ENCODE results near the gene RASGRF1.

Gene RASGRF1

DNA sequence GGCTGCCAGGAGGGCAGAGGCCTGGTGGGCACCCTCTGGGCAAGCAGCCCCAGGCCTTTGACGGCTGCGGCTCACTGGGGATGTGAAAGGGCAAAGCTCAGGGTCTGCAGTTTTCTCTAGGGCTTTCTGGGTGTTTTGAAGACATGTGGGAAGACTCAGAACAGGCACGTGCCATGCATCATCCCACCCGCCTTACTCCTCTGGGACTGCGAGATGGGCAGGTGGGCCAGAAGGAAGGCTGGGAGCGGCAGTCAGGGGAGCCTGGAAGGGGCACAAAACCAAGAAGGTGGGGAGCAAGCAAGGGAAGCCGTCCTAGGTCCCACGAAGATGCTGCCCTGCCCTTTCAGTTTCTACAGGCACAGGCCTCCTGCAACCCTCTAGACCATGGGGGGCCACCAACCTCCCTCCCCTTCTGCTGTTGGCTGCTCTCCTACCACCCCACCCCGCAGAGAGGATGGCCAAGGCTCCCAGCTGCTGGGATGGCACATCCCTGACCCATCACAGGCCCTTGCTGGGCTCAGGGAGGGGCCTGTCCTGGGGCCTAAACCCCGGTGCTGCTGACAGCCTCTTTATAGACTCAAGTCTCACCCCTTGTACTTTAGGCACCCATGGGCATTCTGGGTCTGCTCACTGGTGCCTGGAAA lies 73.9 kb downstream of the RASGRF1 start:
- ATAC-seq = no peak

DNA sequence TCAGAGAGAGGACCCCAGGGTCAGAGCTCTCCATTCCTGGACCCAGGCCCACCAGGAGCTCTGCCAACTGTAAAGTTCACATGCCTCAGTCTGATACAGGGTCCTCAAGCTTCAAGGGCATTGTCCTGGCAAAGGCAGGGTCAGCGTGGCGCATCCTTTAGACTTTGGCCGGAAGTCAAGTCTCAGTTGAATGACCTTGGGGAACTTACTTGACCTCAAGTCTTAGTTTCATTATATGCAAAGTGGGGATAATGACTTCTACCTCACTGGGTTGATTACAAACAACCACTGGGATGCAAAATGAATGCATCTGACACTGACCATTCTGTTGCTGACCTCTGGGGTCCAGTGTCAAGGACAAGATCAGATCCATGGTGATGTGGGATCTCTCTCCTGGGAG lies 75.2 kb downstream of the RASGRF1 start:
- no peak for TF ChIP-seq ESRRG (CRISPR knock-in tag; IDR thresholded peaks at IDR 0.05)
- no peak for TF ChIP-seq ZFP30 (CRISPR knock-in tag; IDR thresholded peaks at IDR 0.05)
- TF ChIP-seq ZC3H10 (CRISPR knock-in tag; IDR thresholded peaks at IDR 0.05) = no peak
- TF ChIP-seq, protein P1, sequence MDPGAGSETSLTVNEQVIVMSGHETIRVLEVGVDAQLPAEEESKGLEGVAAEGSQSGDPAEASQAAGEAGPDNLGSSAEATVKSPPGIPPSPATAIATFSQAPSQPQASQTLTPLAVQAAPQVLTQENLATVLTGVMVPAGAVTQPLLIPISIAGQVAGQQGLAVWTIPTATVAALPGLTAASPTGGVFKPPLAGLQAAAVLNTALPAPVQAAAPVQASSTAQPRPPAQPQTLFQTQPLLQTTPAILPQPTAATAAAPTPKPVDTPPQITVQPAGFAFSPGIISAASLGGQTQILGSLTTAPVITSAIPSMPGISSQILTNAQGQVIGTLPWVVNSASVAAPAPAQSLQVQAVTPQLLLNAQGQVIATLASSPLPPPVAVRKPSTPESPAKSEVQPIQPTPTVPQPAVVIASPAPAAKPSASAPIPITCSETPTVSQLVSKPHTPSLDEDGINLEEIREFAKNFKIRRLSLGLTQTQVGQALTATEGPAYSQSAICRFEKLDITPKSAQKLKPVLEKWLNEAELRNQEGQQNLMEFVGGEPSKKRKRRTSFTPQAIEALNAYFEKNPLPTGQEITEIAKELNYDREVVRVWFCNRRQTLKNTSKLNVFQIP (CRISPR knock-in tag; IDR thresholded peaks at IDR 0.05; ENCODE audit: borderline replicate concordance, low read depth) = no peak
- no peak for TF ChIP-seq CSDC2 (CRISPR knock-in tag; IDR thresholded peaks at IDR 0.05)
- TF ChIP-seq SNAI2 (CRISPR knock-in tag; IDR thresholded peaks at IDR 0.05) = no peak
- TF ChIP-seq OSR1 (CRISPR knock-in tag; IDR thresholded peaks at IDR 0.05) = no peak
- TF ChIP-seq ZFP3 (CRISPR knock-in tag; IDR thresholded peaks at IDR 0.05) = no peak
- TF ChIP-seq, protein P2, sequence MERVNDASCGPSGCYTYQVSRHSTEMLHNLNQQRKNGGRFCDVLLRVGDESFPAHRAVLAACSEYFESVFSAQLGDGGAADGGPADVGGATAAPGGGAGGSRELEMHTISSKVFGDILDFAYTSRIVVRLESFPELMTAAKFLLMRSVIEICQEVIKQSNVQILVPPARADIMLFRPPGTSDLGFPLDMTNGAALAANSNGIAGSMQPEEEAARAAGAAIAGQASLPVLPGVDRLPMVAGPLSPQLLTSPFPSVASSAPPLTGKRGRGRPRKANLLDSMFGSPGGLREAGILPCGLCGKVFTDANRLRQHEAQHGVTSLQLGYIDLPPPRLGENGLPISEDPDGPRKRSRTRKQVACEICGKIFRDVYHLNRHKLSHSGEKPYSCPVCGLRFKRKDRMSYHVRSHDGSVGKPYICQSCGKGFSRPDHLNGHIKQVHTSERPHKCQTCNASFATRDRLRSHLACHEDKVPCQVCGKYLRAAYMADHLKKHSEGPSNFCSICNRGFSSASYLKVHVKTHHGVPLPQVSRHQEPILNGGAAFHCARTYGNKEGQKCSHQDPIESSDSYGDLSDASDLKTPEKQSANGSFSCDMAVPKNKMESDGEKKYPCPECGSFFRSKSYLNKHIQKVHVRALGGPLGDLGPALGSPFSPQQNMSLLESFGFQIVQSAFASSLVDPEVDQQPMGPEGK (CRISPR knock-in tag; IDR thresholded peaks at IDR 0.05; ENCODE audit: borderline replicate concordance) = no peak
- TF ChIP-seq BACH2 (CRISPR knock-in tag; IDR thresholded peaks at IDR 0.05; ENCODE audit: borderline replicate concordance) = no peak
- TF ChIP-seq TCF4 (CRISPR knock-in tag; IDR thresholded peaks at IDR 0.05; ENCODE audit: borderline replicate concordance) = no peak
- no peak for TF ChIP-seq RARB (CRISPR knock-in tag; IDR thresholded peaks at IDR 0.05)
- no peak for TF ChIP-seq PPARA (CRISPR knock-in tag; IDR thresholded peaks at IDR 0.05; ENCODE audit: borderline replicate concordance)
- no peak for TF ChIP-seq ISL1 (CRISPR knock-in tag; IDR thresholded peaks at IDR 0.05)
- no peak for TF ChIP-seq ARNTL (CRISPR knock-in tag; IDR thresholded peaks at IDR 0.05; ENCODE audit: borderline replicate concordance, low read depth)
- TF ChIP-seq ZNF8 (CRISPR knock-in tag; IDR thresholded peaks at IDR 0.05) = no peak
- no peak for TF ChIP-seq TOX (CRISPR knock-in tag; IDR thresholded peaks at IDR 0.05; ENCODE audit: borderline replicate concordance)
- TF ChIP-seq GLIS3 (CRISPR knock-in tag; IDR thresholded peaks at IDR 0.05) = no peak
- no peak for TF ChIP-seq ZNF70 (CRISPR knock-in tag; IDR thresholded peaks at IDR 0.05)
- no peak for ATAC-seq

More for the DNA sequence above, 73.9 kb downstream of the RASGRF1 start:
- TF ChIP-seq, protein P2 (CRISPR knock-in tag; IDR thresholded peaks at IDR 0.05; ENCODE audit: borderline replicate concordance) = no peak
- no peak for TF ChIP-seq BACH2 (CRISPR knock-in tag; IDR thresholded peaks at IDR 0.05; ENCODE audit: borderline replicate concordance)
- no peak for TF ChIP-seq ESRRG (CRISPR knock-in tag; IDR thresholded peaks at IDR 0.05)
- no peak for TF ChIP-seq PPARA (CRISPR knock-in tag; IDR thresholded peaks at IDR 0.05; ENCODE audit: borderline replicate concordance)
- no peak for TF ChIP-seq ZNF565 (CRISPR knock-in tag; conservative IDR thresholded peaks at IDR 0.05; ENCODE audit: low read depth)
- TF ChIP-seq ZC3H10 (CRISPR knock-in tag; IDR thresholded peaks at IDR 0.05) = no peak
- no peak for TF ChIP-seq ZFP30 (CRISPR knock-in tag; IDR thresholded peaks at IDR 0.05)
- TF ChIP-seq ZNF8 (CRISPR knock-in tag; IDR thresholded peaks at IDR 0.05) = no peak
- TF ChIP-seq GLIS3 (CRISPR knock-in tag; IDR thresholded peaks at IDR 0.05) = no peak

DNA sequence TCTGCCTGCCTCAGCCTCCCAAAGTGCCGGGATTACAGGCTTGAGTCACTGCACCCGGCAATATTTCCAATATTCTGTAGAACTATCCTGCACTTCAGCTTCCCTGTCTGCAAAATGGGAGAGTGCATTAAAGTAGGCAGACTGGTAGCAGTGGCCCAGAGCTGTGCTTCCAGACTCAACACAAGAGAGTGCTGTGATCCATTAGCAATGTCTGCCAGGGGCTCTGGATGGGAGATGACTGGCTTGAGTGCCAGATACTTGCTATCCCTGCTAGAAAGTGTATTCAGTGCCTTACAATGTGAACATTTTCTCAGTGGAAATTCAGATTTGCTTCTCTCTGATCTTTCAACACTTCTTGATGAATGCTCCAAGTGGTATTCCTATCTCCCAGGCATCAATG lies 80.3 kb downstream of the RASGRF1 start:
- no peak for ATAC-seq
- TF ChIP-seq ZNF565 (CRISPR knock-in tag; conservative IDR thresholded peaks at IDR 0.05; ENCODE audit: low read depth) (no peak), TCF4 (CRISPR knock-in tag; IDR thresholded peaks at IDR 0.05; ENCODE audit: borderline replicate concordance) (no peak), TOX (CRISPR knock-in tag; IDR thresholded peaks at IDR 0.05; ENCODE audit: borderline replicate concordance) (no peak), GLIS3 (CRISPR knock-in tag; IDR thresholded peaks at IDR 0.05) (no peak)
- TF ChIP-seq, protein P3, sequence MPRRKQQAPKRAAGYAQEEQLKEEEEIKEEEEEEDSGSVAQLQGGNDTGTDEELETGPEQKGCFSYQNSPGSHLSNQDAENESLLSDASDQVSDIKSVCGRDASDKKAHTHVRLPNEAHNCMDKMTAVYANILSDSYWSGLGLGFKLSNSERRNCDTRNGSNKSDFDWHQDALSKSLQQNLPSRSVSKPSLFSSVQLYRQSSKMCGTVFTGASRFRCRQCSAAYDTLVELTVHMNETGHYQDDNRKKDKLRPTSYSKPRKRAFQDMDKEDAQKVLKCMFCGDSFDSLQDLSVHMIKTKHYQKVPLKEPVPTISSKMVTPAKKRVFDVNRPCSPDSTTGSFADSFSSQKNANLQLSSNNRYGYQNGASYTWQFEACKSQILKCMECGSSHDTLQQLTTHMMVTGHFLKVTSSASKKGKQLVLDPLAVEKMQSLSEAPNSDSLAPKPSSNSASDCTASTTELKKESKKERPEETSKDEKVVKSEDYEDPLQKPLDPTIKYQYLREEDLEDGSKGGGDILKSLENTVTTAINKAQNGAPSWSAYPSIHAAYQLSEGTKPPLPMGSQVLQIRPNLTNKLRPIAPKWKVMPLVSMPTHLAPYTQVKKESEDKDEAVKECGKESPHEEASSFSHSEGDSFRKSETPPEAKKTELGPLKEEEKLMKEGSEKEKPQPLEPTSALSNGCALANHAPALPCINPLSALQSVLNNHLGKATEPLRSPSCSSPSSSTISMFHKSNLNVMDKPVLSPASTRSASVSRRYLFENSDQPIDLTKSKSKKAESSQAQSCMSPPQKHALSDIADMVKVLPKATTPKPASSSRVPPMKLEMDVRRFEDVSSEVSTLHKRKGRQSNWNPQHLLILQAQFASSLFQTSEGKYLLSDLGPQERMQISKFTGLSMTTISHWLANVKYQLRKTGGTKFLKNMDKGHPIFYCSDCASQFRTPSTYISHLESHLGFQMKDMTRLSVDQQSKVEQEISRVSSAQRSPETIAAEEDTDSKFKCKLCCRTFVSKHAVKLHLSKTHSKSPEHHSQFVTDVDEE (CRISPR knock-in tag; IDR thresholded peaks at IDR 0.05) = no peak

Measured in SK-N-SH treated with all-trans-retinoic acid at 6 μM for 48 hours (cell line).